GM18499 (cell line): ENCODE data around the gene NEU3.

ENCODE experiments used
- ATAC-seq: cut with Tn5 transposase; IDR thresholded peaks from one replicate; pipeline ENCODE4 v1.9.1; 2021; ENCODE audit warnings: moderate number of reproducible peaks; ENCODE audit not compliant: insufficient read depth, unreplicated experiment

Gene NEU3

GRCh38 chr11:75052457-75052856, 63.7 kb downstream of the NEU3 start:
- ATAC-seq: no peak

DNA sequence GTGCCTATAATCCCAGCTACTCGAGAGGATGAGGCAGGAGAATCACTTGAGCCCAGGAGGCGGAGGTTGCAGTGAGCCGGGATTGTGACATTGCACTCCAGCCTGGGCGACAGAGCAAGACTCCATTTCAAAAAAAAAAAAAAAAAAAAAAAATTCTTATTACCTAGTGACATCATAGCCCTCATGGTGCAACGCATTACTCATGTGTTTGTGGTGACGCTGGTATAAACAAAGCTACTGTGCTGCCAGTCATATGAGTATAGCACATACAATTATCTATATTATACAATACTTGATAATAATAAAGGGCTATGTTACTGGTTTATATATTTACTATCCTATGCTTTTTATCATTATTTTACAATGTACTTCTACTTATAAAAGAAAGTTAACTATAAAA, 66.8 kb downstream of the NEU3 start:
- no peak for ATAC-seq

DNA sequence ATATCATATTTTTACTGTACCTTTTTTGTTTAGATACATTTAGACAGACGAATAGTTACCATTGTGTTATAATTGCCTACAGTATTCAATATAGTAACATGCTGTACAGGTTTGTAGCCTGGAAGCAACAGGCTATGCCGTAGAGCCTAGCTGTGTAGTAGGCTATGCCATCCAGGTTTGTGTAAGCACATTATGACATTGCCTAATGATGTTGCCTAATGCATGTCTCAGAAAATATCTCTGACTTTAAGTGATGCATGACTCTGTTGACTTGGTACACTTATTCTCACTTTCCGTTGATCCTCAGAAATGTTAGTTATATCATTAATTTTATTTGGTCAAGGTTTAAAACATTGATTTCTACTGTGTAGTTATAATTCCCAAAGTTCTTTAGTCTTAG, 68.1 kb downstream of the NEU3 start:
- ATAC-seq: no peak

- no peak for ATAC-seq
Measured at GRCh38 chr11:75059299-75059698, 70.6 kb downstream of the NEU3 start.

GRCh38 chr11:75063741-75064314, 75.1 kb downstream of the NEU3 start:
- ATAC-seq: no peak

DNA sequence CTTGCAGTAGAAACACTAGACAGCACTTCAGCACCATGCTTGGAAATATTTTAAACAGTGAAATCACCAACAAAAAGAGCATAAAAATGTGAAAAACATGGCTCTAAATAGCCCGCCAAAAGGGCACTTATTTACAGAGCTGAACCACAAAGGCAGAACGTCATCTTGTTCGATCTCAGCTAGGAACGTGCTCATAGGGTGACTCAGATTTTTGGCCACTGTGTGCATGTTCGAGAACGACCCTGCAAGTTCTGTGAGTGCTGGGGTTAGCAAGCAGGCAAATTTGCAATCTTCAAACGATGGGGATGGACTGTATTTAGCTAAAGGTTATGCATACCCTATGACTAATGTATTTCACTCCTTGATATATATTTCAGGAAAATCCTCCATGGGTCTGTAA, 77.3 kb downstream of the NEU3 start:
- ATAC-seq: no peak
